ENCODE data around the gene BMS1.

DNA sequence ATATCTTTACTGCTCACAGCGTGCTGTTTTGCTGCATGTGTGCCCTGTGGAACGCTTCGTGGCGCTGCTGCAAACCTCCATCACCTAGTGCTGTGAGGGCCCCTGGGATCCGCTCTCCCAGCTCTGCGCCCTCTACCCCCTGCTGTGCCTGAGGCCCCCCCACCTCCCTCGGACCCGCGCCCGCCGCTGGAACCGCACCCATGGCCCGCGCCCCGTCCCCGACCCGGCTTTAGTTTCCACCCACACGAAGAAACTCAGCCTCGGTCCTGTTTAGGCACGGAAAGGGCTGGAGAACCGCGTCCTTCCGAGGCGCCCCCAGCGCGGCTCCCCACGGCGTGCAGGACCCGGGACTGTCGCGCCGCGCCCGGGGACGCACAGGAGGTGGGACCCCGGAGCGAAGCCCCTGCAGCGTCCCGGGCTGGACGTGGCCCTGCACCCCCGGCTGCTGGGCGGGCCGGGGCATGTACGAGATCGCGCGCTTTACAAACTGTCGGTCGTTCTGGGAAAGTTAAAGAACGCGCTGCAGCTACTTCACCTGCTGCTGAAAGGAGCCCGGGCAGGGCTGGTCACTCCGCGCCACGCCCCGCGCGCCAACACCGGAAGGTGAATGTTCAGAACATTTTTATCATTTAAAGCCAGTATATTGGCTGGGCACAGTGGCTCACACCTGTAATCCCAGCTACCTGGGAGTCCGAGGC, 54.3 kb downstream of the BMS1 start:
- TF ChIP-seq, protein P1, sequence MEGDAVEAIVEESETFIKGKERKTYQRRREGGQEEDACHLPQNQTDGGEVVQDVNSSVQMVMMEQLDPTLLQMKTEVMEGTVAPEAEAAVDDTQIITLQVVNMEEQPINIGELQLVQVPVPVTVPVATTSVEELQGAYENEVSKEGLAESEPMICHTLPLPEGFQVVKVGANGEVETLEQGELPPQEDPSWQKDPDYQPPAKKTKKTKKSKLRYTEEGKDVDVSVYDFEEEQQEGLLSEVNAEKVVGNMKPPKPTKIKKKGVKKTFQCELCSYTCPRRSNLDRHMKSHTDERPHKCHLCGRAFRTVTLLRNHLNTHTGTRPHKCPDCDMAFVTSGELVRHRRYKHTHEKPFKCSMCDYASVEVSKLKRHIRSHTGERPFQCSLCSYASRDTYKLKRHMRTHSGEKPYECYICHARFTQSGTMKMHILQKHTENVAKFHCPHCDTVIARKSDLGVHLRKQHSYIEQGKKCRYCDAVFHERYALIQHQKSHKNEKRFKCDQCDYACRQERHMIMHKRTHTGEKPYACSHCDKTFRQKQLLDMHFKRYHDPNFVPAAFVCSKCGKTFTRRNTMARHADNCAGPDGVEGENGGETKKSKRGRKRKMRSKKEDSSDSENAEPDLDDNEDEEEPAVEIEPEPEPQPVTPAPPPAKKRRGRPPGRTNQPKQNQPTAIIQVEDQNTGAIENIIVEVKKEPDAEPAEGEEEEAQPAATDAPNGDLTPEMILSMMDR (IDR thresholded peaks at IDR 0.05) = no peak
- TF ChIP-seq POLR2A (IDR thresholded peaks at IDR 0.05) (no peak), EP300 (IDR thresholded peaks at IDR 0.05) (no peak)
